Stimulated activated CD4-positive, alpha-beta T cell treated with anti-CD3 and anti-CD28 coated beads, Interleukin-1b, Interleukin-23, amount 100 ng/mL, for 48 hours (primary cell): ENCODE results near the gene C3orf18.

Experiments
- DNase-seq: peaks from one replicate; pipeline ENCODE4 v3.0.0-alpha.2; 2020

The C3orf18 gene

DNA sequence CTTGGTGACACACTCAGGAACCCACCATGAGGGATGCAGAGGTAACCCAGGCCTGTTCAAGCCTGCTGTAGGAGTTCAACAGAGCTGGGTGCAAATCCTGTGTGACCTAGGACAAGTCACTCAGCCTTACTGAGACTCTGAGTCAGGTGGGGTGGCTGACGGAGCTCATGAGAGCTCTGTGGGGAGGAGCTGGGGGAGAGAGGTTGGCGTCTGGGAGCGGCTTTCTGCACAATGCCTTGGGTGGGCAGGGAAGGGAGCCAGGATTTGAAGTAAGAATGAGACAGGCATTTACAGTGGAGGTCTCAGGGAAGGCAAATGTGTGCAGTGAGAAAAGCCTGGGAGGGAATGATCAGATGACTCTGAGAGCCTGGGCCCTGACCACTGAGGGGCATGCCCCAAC, 18.3 kb downstream of the C3orf18 start:
- no peak for DNase-seq

GRCh38 chr3:50545781-50546180, 21.8 kb downstream of the C3orf18 start:
- no peak for DNase-seq

- peak; percentile 48 for DNase-seq
Observed at GRCh38 chr3:50542177-50543034, 25.1 kb downstream of the C3orf18 start.

DNA sequence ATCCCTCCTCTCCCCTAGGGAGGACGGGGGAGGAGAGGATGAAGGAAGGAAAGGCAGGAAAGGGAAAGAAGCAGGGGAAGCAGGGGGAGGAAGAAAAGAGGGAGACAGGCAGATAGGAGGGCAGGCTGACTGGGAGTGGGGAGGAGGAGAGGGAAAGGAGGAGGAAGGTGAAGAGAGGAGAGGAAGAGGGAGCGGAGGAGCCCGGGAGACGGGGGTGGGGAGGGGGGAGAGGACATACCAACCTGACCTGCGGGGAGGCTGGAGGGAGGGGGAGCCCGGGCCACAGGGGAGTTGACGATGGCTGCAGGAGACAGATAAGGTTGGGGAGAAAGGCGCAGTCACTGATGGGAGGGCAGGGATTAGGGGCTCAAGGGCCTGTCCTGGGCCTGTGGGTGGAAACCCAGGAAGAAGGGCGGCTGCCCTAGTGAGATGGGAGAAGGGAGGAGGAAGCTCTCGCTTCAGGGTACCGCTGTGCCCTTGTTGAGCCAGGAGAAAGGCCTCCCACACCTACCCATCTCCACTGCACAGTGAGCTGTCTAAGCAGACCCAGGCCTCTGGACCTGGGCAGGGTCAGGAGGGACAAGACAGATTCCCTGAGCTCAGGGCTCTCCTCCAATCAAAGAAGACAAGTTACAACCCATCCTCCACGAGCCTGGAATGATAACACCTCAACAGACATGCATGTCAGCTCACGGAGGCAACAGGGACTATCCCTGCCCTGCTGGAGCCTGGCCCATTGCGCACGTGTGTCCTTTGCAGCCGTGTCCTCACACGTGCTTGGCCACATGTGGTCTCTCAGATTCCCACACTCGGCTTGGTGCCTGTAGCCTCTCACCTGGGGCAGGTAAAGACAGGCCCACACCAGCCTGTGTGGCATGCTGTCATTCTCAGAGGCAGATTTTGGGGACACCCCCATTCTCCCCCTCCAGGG, 27.9 kb downstream of the C3orf18 start:
- no peak for DNase-seq

- no peak for DNase-seq
Observed at GRCh38 chr3:50537421-50538129, 30.0 kb downstream of the C3orf18 start.

DNA sequence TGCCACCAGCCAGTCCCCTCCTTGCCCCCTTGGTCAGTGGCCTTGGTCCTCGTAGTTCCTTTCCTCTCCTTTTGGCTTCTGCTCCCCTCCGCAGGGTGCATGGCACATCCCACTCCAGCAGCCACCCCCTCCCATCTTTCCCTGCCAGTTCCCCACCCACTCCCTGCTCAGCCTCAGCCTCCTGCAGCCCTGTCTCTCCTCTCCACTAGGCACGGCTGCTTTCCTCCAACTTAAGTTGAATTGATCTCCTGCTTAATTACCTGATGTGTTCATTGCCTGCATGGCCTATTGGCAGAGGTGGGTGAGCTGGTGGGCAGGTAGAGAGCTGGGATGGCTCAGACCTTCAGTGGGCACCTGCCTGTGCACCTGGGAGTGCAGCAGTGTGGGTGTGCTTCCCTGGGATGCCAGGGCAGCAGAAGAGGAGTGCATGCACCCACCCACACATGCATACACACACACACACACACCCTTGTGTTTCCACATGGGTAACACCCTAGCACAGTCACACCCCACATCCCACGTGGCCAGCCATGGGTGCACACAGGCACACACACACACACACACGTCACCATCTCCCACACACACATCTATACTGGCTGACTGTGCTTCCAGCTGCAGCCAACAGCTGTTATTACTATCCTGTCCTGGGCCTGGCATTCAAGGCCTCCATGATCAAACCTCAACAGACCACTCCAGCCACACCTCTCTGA, 30.9 kb downstream of the C3orf18 start:
- DNase-seq, result no peak

- DNase-seq, result no peak
Observed at GRCh38 chr3:50534681-50535330, 32.7 kb downstream of the C3orf18 start.

DNA sequence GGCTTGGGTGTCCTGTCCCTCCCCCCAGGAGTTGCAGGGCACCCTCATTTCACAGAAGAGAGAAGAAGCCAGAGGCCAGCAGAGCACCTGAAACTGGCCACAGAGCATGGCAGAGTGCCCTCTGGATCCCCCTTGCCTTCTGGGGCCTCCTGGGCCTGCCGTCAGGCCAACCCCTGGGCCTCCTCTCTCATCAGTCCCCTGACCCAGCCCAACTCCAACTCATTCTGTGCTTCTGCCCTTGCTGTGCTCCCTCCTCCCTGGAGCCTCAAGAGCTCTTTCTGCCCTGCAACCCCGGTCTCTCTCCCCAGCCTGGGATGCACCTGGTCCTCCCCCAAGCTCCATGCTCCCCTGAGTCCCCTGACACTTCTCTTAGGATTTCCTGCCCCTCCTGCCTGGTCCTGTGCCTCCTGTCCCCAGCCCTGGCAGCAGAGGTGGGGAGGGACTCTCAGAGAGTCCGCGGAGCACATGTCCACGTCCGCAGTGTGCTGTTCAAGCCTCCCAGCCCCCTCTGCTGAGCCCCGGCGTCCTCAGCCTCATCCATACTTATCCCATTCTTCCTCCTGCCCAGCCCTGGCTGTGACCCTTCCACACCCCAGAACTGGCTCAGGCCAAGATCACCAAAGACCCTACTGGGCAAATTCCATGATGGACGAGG, 33.6 kb downstream of the C3orf18 start:
- no peak for DNase-seq

GRCh38 chr3:50533316-50533715, 34.2 kb downstream of the C3orf18 start:
- no peak for DNase-seq

DNA sequence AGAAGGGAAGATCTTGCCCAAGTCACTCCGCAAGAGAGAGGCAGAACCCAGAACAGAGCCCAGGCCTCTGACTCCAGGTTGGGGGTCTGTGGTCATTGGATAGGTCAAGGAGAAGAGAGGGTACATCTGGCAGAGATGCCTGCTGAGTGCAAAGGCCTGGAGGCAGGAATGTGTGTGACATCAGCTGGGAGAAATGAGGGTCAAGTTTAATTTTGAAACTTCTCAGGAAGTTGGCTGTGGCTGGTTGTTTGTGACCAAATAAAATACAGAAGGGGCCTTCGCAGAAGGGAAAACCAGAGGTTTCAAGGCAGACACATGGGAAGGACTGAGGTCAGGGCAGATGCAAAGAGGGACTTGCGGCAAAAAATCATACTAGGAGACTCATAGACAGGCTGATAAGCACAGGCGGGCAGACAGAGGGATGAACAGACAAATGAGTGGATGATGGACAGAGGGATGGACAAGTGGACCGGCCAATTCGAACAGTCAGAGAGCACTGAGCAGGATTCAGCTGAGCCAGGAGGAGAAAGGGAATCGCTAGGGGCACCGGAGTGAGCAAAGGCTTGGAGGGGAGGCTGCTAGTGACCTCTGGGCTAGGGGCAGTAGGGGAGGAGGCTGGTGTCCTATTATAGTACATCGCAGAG, 35.4 kb downstream of the C3orf18 start:
- no peak for DNase-seq

DNA sequence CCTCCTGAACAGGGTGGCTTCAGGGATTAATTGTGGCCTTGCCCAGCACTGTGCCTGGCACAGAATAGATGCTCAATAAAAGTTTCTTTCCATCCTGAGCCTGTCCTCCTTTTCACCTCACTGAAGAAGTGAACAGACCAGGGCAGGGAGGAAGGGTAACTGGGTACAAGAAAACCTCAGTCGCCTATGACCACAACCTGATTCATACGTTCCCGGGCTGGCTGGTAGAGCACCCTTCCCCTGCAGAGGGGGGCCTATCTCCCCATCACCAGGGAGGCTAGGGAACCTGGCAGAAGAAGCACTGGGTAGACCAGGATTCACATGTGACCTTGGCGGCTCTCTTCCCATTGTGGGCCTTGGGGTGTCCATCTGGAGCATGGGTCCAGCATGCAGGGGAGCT, 36.3 kb downstream of the C3orf18 start:
- no peak for DNase-seq

GRCh38 chr3:50530001-50530970, 37.3 kb downstream of the C3orf18 start:
- DNase-seq, result no peak

- peak; percentile 74 for DNase-seq
Observed at GRCh38 chr3:50525987-50526386, 41.6 kb downstream of the C3orf18 start.

DNA sequence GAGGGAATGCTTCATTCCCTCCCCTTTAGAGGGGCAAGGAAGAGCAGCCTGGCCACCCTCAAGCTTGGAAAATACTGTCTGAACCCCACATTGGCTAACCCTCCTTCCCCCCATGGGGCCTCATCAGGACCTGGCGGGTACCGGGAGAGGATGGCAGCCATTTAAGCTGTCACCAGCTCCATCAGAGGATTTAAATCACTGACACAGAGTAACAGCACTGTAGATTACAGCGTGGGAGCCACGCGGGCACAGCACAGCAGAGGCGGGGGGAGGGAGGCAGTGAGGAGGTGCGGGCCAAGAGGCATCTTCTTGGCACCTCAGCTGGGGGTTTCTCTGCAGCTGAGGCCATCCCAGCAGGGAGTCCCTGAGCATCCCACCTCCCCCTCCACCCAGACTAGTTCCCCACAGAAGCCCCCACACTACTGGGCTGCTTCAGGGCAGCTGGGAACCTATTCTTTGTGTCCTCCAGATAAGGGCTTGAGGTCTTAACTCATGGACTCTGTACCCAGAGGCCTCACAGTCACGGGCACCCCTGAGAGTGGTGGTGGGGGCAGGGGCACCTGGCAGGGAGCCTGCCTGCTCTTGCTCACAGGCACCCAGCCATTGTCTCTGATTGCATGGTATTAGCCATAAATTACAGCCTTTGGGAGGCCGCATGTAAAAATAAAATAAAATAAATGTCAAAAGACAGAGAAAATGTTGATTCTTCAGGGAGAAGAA, 42.2 kb downstream of the C3orf18 start:
- DNase-seq, result no peak

GRCh38 chr3:50524746-50525145, 42.8 kb downstream of the C3orf18 start:
- DNase-seq, result no peak

DNA sequence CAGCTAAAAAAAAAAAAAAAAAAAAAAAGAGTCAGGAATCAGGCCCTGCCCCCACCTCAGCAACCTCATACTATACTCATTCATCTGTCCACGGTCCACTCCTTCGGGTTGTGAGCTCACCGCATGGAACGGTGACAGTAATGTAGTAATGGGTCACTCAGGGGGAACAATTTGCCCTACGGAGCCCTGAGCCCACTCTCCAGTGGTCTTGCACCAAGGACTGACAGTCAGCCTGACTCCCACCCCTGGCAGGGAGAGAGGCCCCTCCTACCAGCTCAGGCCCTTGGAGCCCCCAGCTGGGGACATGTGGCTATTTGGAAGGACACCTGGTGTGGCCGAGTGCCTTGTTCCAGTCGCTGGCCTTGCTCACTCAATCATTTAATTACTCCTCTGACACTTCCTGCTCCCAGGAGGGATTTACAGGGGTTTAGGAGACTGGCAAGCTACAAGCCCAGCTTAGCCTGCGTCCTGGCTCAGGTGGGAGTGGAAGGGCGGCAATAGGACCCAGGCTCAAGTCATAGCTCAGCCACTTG, 44.2 kb downstream of the C3orf18 start:
- DNase-seq, result no peak

DNA sequence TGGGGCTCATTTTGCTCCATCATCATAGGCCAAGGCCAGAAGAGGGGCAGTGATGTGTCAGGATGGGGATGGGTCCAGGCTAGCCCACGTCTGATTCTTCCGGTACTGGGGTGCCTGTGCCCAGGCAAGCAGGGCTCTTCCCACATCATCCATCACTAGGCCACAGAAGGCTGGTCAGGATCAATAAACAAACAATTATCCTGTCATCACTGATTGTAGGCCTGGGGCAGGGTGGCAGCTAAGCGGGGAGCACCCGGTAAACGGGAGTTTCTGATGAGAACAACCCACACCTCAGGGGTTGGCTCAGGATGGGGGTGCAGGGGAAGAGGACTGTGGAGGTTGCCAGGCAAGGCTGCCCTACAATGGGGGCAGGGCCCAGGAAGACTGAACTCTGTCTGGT, 46.0 kb downstream of the C3orf18 start:
- DNase-seq, result no peak

DNA sequence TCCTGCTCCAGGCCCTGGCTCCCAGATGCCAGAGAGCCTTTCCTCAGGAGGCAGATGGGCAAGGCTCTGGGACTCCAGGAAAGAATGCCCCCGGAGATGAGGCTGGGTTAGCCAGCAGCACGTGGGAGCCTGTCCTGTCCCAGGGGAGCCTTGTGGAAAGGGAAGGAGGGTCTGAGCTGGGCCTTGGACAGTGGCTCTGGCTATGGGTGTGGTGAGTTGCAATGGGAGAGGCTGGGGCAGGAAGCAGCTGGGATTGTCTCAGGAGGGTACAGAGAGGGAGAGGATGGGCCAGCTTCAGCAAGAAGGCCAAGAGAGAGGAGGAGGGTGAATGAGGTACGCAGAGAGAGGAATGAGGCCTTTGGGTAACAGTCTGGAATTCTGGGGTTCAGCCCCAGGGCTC, 46.7 kb downstream of the C3orf18 start:
- no peak for DNase-seq
